Renal pelvis (tissue), 4 donors: Measurements from ENCODE around the gene AATK. TPM values are rescaled to one million over a fixed set of nuclear protein-coding genes. Genes with fewer than 3 reads are reported as not detected.

Source experiments
- DNase-seq: peaks from one replicate; pipeline ENCODE4 v3.0.0-alpha.2; 2013
- polyA plus RNA-seq, 3 donors: library from polyadenylated mRNA; unstranded; fragments of 120-200 nt; gene quantifications; one replicate each; pipeline ENCODE4 v1.2.1, GENCODE V29; 2013; ENCODE audit not compliant: insufficient read length in 3 of 3

AATK gene
- polyA plus RNA-seq, 3 donors: 5.2 to 6.0 (median 5.8) TPM

DNA sequence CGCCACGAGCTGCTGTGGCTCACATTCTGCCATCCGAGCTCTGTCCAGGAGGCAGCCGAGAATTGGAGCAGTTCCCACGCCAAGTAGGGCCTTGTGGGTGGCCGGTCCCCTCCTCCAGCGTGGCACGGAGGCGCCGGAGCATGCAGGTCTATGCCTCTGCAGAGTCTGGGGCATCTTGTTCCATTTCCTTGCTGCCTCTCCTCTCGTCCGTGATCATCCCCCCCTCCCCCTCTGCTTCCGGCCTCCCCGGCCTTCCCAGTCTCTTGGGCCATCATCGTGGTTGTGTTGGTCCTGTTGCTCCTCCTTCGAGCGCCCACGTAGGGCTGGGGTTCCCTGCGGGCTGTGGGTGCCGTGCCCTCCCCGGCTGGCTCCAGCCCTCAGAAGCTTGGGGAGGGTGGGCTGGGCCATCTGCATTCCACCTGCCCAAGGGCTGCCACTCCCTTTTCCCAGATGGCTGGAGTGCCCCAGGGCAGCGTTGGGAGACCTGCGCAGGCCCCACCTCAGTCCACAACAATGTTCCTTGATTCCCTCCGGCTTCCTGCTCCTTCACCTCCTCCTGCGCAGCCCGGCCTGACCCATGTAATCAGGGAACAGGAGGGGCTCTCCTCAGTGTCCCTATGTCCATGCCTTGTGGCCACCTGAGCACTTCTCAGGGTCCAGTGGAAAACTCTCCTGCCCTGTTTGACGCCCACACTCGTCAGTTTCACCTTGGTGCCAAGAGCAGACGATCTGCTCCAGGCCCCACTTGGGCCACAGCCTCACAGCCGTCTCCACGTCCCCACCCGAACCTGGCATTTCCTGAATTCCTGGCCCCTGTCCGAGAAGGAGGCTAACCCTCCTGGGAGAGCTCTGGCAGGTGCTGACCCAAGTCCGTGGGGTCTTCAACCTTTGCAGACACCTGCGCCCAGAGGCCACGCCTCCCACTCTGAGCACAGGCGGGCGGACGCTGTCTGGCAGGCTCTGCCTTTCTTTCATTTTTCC lies 94.0 kb downstream of the AATK start:
- DNase-seq: no peak

- no peak for DNase-seq
These were observed 95.3 kb downstream of the AATK start for GRCh38 chr17:81070541-81071246.

DNA sequence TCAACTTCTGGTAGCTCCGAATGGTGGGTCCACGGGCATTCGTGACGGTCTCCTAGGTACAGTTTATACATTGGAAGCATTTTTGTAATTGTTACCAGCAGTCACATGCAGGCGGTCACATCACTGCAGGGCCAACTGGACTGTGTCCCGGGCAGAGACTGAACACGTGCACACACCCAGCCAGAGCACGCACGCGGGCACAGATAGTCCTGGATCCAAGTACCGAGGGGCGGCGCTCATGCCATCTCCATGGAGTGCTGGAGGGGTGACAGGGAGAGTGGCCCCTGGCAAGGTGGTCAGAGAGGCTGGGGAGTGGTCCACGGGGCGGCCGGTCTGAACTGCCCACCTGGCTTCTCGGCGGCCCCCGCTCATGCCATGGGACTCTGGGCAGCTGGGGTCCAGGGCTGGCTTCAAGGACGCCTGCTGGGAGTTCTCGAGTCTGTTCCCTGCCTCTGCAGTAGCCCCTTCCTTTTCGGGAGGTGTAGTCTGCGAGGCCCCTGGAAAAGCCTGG lies 96.8 kb downstream of the AATK start:
- no peak for DNase-seq

DNA sequence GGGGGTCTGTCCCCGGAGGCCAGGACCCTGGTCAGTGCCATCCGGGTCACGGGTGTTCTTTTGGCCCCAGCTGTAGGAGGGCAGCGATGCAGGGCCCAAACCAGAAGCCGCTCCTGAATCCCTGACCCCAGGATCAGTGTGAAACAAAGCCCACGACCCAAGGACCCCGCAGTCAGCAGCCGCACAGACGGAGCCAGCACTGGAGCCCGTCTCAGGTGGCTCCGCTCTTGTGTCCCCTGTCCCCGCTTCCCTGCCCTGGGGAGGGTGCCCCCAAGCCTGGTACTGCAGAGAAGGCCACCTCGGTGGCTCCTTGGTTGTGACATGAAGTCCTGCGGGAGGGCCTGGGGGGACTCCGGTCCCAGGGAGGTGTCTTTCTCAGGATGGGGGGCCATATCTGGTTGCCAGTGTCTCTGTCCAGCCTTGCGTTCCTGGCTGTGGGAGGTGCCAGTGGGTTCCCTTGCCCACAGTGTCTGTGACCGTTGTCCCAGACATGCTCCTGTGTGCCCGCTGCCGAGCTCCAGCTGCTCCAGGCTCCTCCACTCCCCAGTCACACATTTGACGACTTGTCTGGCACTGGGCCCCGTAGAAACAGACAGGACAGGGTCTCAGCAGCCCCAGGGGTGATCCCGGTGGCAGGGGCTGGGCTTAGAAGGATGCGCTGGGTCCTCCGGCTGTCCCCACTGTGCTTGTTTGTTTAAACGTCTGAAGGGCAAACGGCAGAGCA lies 97.4 kb downstream of the AATK start:
- DNase-seq: no peak

GRCh38 chr17:81067391-81067811 lies 98.6 kb downstream of the AATK start:
- no peak for DNase-seq

Other genes with a start within 250 kb of the AATK start
- gene CHMP6, start 174.4 kb downstream of the AATK start, polyA plus RNA-seq: 10 to 100 TPM; 24.8 to 30.7 (median 26.4) TPM
- gene BAIAP2, start 131.1 kb downstream of the AATK start, polyA plus RNA-seq: 10 to 100 TPM; 42.8 to 49.4 (median 43.0) TPM
- under 1 TPM; 0.09 to 0.90 (median 0.33) TPM for gene PVALEF, start 714 bp downstream of the AATK start, polyA plus RNA-seq
- gene CEP131, start 56.7 kb upstream of the AATK start, polyA plus RNA-seq: 10 to 100 TPM; 23.4 to 27.2 (median 25.3) TPM
- 10 to 100 TPM; 23.2 to 30.7 (median 24.2) TPM for gene TEPSIN, start 72.8 kb upstream of the AATK start, polyA plus RNA-seq
- gene NDUFAF8, start 73.1 kb upstream of the AATK start, polyA plus RNA-seq: 10 to 100 TPM; 44.6 to 57.4 (median 49.2) TPM
- 10 to 100 TPM; 66.8 to 82.5 (median 71.3) TPM for gene SLC38A10, start 129.1 kb upstream of the AATK start, polyA plus RNA-seq
- 10 to 100 TPM; 21.2 to 33.0 (median 24.5) TPM for gene BAHCC1, start 229.2 kb upstream of the AATK start, polyA plus RNA-seq